Adrenal gland (tissue), 5 donors: ENCODE measurements around the gene SLC8B1.

ENCODE experiments used
- POLR2A ChIP-seq, 2 donors: fragments of 450-650 bp; IDR thresholded peaks; one replicate each; pipeline ENCODE4 v1.6.1; 2017; ENCODE audit warnings: antibody characterized with exemption in 2 of 2, mild to moderate bottlenecking in 2 of 2, moderate library complexity in 1 of 2
- TF ChIP-seq, protein P1 (sequence below), 6 experiments: fragments of 450-650 bp in 4 of 6; fragments of 200-600 bp in 2 of 6; sonication (generic) in 1 of 6; IDR thresholded peaks; 1 replicate in 5 of 6; 2 replicates in 1 of 6; pipeline versions ENCODE4 v1.5.1 to v1.8.0; 2016 to 2021; ENCODE audit warnings: antibody characterized with exemption in 6 of 6, mild to moderate bottlenecking in 2 of 6, moderate library complexity in 1 of 6
- donor health status: DM: no; HTN: no; CAD: no.

DNA sequence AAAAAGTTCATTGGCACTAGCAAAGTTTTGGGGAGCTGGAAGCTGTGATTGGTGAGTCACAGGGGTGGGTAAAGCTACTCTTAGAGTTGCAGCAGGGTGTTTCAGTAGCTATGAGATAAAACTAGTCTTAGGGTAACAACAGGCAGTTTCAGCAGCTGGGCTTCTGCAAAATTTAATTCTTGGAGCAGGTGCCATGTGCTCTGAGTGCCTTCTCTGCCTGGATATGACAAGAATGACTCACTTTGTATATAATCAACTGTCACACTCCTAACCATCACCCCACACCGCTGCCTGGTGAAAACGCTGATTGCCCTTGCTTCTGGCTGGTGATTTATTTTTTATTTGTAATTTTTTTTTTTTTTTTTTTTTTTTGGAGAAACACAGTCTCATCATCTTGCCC is 13.0 kb upstream of the SLC8B1 start:
- TF ChIP-seq, protein P1, sequence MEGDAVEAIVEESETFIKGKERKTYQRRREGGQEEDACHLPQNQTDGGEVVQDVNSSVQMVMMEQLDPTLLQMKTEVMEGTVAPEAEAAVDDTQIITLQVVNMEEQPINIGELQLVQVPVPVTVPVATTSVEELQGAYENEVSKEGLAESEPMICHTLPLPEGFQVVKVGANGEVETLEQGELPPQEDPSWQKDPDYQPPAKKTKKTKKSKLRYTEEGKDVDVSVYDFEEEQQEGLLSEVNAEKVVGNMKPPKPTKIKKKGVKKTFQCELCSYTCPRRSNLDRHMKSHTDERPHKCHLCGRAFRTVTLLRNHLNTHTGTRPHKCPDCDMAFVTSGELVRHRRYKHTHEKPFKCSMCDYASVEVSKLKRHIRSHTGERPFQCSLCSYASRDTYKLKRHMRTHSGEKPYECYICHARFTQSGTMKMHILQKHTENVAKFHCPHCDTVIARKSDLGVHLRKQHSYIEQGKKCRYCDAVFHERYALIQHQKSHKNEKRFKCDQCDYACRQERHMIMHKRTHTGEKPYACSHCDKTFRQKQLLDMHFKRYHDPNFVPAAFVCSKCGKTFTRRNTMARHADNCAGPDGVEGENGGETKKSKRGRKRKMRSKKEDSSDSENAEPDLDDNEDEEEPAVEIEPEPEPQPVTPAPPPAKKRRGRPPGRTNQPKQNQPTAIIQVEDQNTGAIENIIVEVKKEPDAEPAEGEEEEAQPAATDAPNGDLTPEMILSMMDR (IDR thresholded peaks at IDR 0.05): no peak
- TF ChIP-seq POLR2A (IDR thresholded peaks at IDR 0.05): no peak
